ENCODE results near the gene CALHM4.

- peak; percentile 73 for TF ChIP-seq CTCF (conservative IDR thresholded peaks at IDR 0.05; ENCODE audit: low read depth, low read length)
- no peak for TF ChIP-seq EZH2 (IDR thresholded peaks at IDR 0.05; ENCODE audit: borderline replicate concordance, low read depth, low read length, poor library complexity, severe bottlenecking)
Observed at GRCh38 chr6:116511424-116512110, 42.0 kb upstream of the CALHM4 start, which contains the start of gene CALHM5.
